Measurements from ENCODE around the gene SLC15A2.

GRCh38 chr3:121894301-121894990 lies at the start of gene SLC15A2:
- TF ChIP-seq POLR2A (IDR thresholded peaks at IDR 0.05) = no peak
- no peak for TF ChIP-seq CTCF (IDR thresholded peaks at IDR 0.05)
- TF ChIP-seq POLR2AphosphoS5 (IDR thresholded peaks at IDR 0.05) = no peak
